HG03139 (cell line): ENCODE data around the gene SCAMP4.

Experiments used
- ATAC-seq: cut with Tn5 transposase; IDR thresholded peaks from one replicate; pipeline ENCODE4 v1.9.1; 2021; ENCODE audit not compliant: unreplicated experiment

SCAMP4 gene

GRCh38 chr19:1911098-1911497, 5.9 kb downstream of the SCAMP4 start:
- no peak for ATAC-seq

GRCh38 chr19:1911995-1912394, 6.8 kb downstream of the SCAMP4 start:
- no peak for ATAC-seq

- no peak for ATAC-seq
These were observed 7.7 kb downstream of the SCAMP4 start for GRCh38 chr19:1912760-1913505.

- no peak for ATAC-seq
These were observed 8.8 kb downstream of the SCAMP4 start for GRCh38 chr19:1913781-1914577.

- ATAC-seq: no peak
These were observed 9.7 kb downstream of the SCAMP4 start for GRCh38 chr19:1914826-1915341.

GRCh38 chr19:1917146-1917545, 11.9 kb downstream of the SCAMP4 start:
- no peak for ATAC-seq

- no peak for ATAC-seq
These were observed 12.7 kb downstream of the SCAMP4 start for GRCh38 chr19:1917926-1918325.

- ATAC-seq: no peak
These were observed 13.8 kb downstream of the SCAMP4 start for GRCh38 chr19:1918975-1919374.

- no peak for ATAC-seq
These were observed 15.4 kb downstream of the SCAMP4 start for GRCh38 chr19:1920644-1921043.

- ATAC-seq: no peak
These were observed 16.1 kb downstream of the SCAMP4 start for GRCh38 chr19:1921326-1921725.

- ATAC-seq: no peak
These were observed 16.6 kb downstream of the SCAMP4 start for GRCh38 chr19:1921825-1922224.

- ATAC-seq: no peak
These were observed 17.6 kb downstream of the SCAMP4 start for GRCh38 chr19:1922803-1923202.

- no peak for ATAC-seq
These were observed 18.1 kb downstream of the SCAMP4 start for GRCh38 chr19:1923319-1923718.

GRCh38 chr19:1924320-1924961, 19.2 kb downstream of the SCAMP4 start:
- no peak for ATAC-seq

GRCh38 chr19:1925544-1925943, 20.3 kb downstream of the SCAMP4 start:
- ATAC-seq: no peak

GRCh38 chr19:1929021-1929742, 24.0 kb downstream of the SCAMP4 start:
- ATAC-seq: peak; percentile 65

- ATAC-seq: no peak
These were observed 26.2 kb downstream of the SCAMP4 start for GRCh38 chr19:1931445-1931844.

- no peak for ATAC-seq
These were observed 27.2 kb downstream of the SCAMP4 start for GRCh38 chr19:1932395-1932794.

- ATAC-seq: no peak
These were observed 28.0 kb downstream of the SCAMP4 start for GRCh38 chr19:1933244-1933643.

- ATAC-seq: no peak
These were observed 28.7 kb downstream of the SCAMP4 start for GRCh38 chr19:1933942-1934341.
